Heart left ventricle (tissue), 16 donors: ENCODE measurements around the gene ADARB1. TPM values are rescaled to one million over a fixed set of nuclear protein-coding genes. Genes with fewer than 3 reads are reported as not detected.

Experiments
- ATAC-seq, 4 donors: fragments of 200-7000 bp; cut with Tn5 transposase; one replicate each; pipeline ENCODE4 v1.9.1; 2020 to 2022; ENCODE audit warnings: moderate library complexity in 4 of 4, mild to moderate bottlenecking in 3 of 4, moderate number of reproducible peaks in 1 of 4
- DNase-seq, 5 donors: peaks; one replicate each; pipeline ENCODE4 v3.0.0-alpha.2; 2020
- H3K27ac ChIP-seq, 12 donors: fragments of 200-600 bp; sonication (generic) in 4 of 12; one replicate each; pipeline versions ENCODE4 v1.5.0 to v1.8.0; 2016 to 2022; ENCODE audit warnings: mild to moderate bottlenecking in 2 of 12
- H3K27me3 ChIP-seq, 9 donors: fragments of 200-600 bp; sonication (generic) in 2 of 9; one replicate each; pipeline versions ENCODE4 v1.5.1 to v1.8.0; 2016 to 2022; ENCODE audit warnings: mild to moderate bottlenecking in 3 of 9
- H3K36me3 ChIP-seq, 9 donors: fragments of 200-600 bp; sonication (generic) in 2 of 9; one replicate each; pipeline versions ENCODE4 v1.5.0 to v1.8.0; 2018 to 2022; ENCODE audit warnings: mild to moderate bottlenecking in 2 of 9
- H3K4me1 ChIP-seq, 12 donors: fragments of 200-600 bp; sonication (generic) in 4 of 12; one replicate each; pipeline versions ENCODE4 v1.5.0 to v1.8.0; 2016 to 2022; ENCODE audit warnings: mild to moderate bottlenecking in 3 of 12
- H3K4me3 ChIP-seq, 12 donors: fragments of 200-600 bp; sonication (generic) in 4 of 12; one replicate each; pipeline versions ENCODE4 v1.5.0 to v1.8.0; 2017 to 2022; ENCODE audit warnings: mild to moderate bottlenecking in 9 of 12, moderate library complexity in 4 of 12
- H3K9me3 ChIP-seq, 12 donors: fragments of 200-600 bp; sonication (generic) in 4 of 12; one replicate each; pipeline versions ENCODE4 v1.5.0 to v1.8.0; 2016 to 2022; ENCODE audit warnings: mild to moderate bottlenecking in 1 of 12
- CTCF ChIP-seq, 12 donors: fragments of 200-600 bp; sonication (generic) in 4 of 12; IDR thresholded peaks; one replicate each; pipeline versions ENCODE4 v1.5.0 to v1.8.0; 2018 to 2022; ENCODE audit warnings: antibody characterized with exemption in 12 of 12, mild to moderate bottlenecking in 5 of 12
- POLR2A ChIP-seq, 2 donors: fragments of 450-650 bp; IDR thresholded peaks; one replicate each; pipeline ENCODE4 v1.6.1; 2017; ENCODE audit warnings: antibody characterized with exemption in 2 of 2, mild to moderate bottlenecking in 2 of 2, moderate library complexity in 2 of 2
- WGBS, 4 donors: extraction: QIAGEN DNeasy Blood & Tissue Kit in 2 of 4; methylation state at CpG; one replicate each; pipeline versions ENCODE4 v1.1.5 to v1.1.7; 2013 to 2018; 5-methylcytosine and 5-hydroxymethylcytosine counted together
- intact Hi-C, 10 donors: fragments of 100-400 bp; cut with DNase I; formaldehyde crosslinking; loops; one replicate each; pipeline versions ENCODE4 v1.11.1 to v1.14.2; 2022
- polyA plus RNA-seq, 2 donors: library from polyadenylated mRNA; stranded (reverse); fragments of 200-250 nt; gene quantifications; one replicate each; pipeline ENCODE4 v1.2.3, GENCODE V29; 2013
- total RNA-seq, 9 donors: library from RNA; depleted of rRNA in 2 of 9; stranded (reverse); fragments of >200 nt in 2 of 9; fragmentation: NEBNext Ultra II Directional in 3 of 9; extraction: Animal tissue kit (Norgen Biotek cat#: 25700) in 3 of 9; gene quantifications; one replicate each; pipeline versions ENCODE4 v1.1.0 to v1.2.4, GENCODE V29; 2016 to 2023
- donor health status: ischemic (EF 13 %, LVEDD 7.1; RV severe dilation, severe dysfunction).
- donor health status: healthy with polysubstance abuse.
- donor health status: DM: no; HTN: yes; CAD: no.
- donor health status: DM: no; HTN: no; CAD: no.
- donor health status: ischemic (EF 25% LVEDD 6.9; RV normal size, moderate dysfunction).
- donor health status: ischemic (EF 25% LVEDD 5.7; RV mildly dilated, moderate dysfunction).
- donor health status: healthy.
- donor health status: DM: yes; HTN: yes; CAD: no.
- donor health status: ischemic (EF 35%, LVEDD 5.7; RV mildly dilated, moderate dysfunction).
- donor health status: nonischemic (EF 11% LVEDD 7.7; RV severe dilation, severe dysfunction).
- donor health status: DM: yes; HTN: yes; CAD: no.
- donor health status: PGD.
- donor health status: ischemic (EF 29% LVEDD 5.4; RV normal size, mild dysfunction).
- donor health status: nonischemic (EF 23%, LVEDD 6.1; RV moderate dilation, normal function).

Gene ADARB1
- total and polyA plus RNA-seq, 11 donors = 6.9 to 16.3 (median 12.0) TPM

- Histone ChIP-seq H3K36me3 (peaks cover 0 to 80% (median 70%) of the 10 kb centered on the region in 9 donors), H3K27ac (no peak overlapping the region), H3K27me3 (no peaks in the 10 kb centered on the region), H3K4me3 (no peak overlapping the region), H3K4me1 (no peaks in the 10 kb centered on the region), H3K9me3 (no peaks in the 10 kb centered on the region)
- ATAC-seq (peak in 1 of 4 donors; percentile 34), DNase-seq (no peak)
- TF ChIP-seq POLR2A (IDR thresholded peaks at IDR 0.05) = no peak
- TF ChIP-seq CTCF (IDR thresholded peaks at IDR 0.05) = no peak
- WGBS, 4 donors = 94 to 96% (median 95%) methylated on average over 17 to 20 of the region's 20 CpGs
- intact Hi-C loops = no loop called here
These were observed 105.3 kb downstream of the ADARB1 start for GRCh38 chr21:45179568-45180245.

GRCh38 chr21:45180246-45180599, 105.8 kb downstream of the ADARB1 start:
- Histone ChIP-seq H3K4me1 (no peaks in the 10 kb centered on the region), H3K27me3 (no peaks in the 10 kb centered on the region), H3K9me3 (no peaks in the 10 kb centered on the region), H3K36me3 (peaks cover 0 to 86% (median 75%) of the 10 kb centered on the region in 9 donors), H3K27ac (no peak overlapping the region), H3K4me3 (no peak overlapping the region)
- intact Hi-C loops = no loop called here
- WGBS, 4 donors = 92 to 95% (median 93%) methylated on average over 11 of the region's 11 CpGs
- ATAC-seq = no peak
- no peak for DNase-seq
- TF ChIP-seq POLR2A (IDR thresholded peaks at IDR 0.05) (no peak), CTCF (IDR thresholded peaks at IDR 0.05) (no peak)

DNA sequence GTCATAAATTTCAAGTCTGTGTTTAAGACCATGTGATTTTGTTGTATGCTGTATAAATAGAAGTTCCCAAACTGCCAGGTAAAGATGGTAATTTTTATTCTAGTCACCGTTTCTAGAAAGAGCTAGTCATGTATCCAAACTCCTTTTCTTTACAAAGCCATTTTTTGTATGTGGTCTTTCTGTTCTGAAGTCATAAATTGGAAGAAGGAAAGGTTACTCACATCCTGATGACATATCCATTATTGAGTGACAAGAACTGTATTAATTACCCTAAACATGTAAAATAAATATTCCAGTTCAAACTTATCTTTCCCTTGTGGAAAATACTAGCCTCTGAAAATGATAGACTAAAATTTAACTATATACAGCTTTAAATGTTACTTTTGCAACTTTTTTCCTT, 108.6 kb downstream of the ADARB1 start:
- ATAC-seq = no peak
- no peaks in the 10 kb centered on the region for H3K27me3 ChIP-seq
- no peak overlapping the region for H3K27ac ChIP-seq
- no peak for TF ChIP-seq CTCF (IDR thresholded peaks at IDR 0.05)
- TF ChIP-seq POLR2A (IDR thresholded peaks at IDR 0.05) = no peak
- WGBS, 4 donors = 78 to 92% (median 85%) methylated on average over 1 of the region's 1 CpG
- intact Hi-C loops = no loop called here
- DNase-seq = no peak
- no peaks in the 10 kb centered on the region for H3K4me1 ChIP-seq
- H3K4me3 ChIP-seq = no peak overlapping the region
- H3K36me3 ChIP-seq = peaks cover 0 to 90% (median 79%) of the 10 kb centered on the region in 9 donors
- peaks cover 0 to 24% (median 18%) of the 10 kb centered on the region in 12 donors for H3K9me3 ChIP-seq

GRCh38 chr21:45183852-45184251, 109.5 kb downstream of the ADARB1 start:
- no peak for DNase-seq
- Histone ChIP-seq H3K27ac (no peak overlapping the region), H3K4me3 (no peak overlapping the region), H3K4me1 (no peaks in the 10 kb centered on the region), H3K36me3 (peaks cover 0 to 90% (median 74%) of the 10 kb centered on the region in 9 donors), H3K27me3 (no peaks in the 10 kb centered on the region), H3K9me3 (peaks cover 0 to 33% (median 27%) of the 10 kb centered on the region in 12 donors)
- WGBS, 4 donors = 68 to 80% (median 76%) methylated on average over 2 of the region's 2 CpGs
- no peak for ATAC-seq
- no peak for TF ChIP-seq POLR2A (IDR thresholded peaks at IDR 0.05)
- TF ChIP-seq CTCF (IDR thresholded peaks at IDR 0.05) = no peak
- intact Hi-C loops = no loop called here
